K562 (cell line): ENCODE measurements around the gene LST1. TPM values are rescaled to one million over a fixed set of nuclear protein-coding genes. Genes with fewer than 3 reads are reported as not detected.
A peak's percentile ranks its signal among the peaks of the same experiment; 100 is the strongest.

ENCODE experiments used
- ARID2 ChIP-seq: fragments of 450-650 bp; IDR thresholded peaks from 2 replicates; pipeline ENCODE4 v1.6.1; 2017; ENCODE audit warnings: antibody characterized with exemption, mild to moderate bottlenecking
- BRD4 ChIP-seq: fragments of 200-600 bp; sonication (generic); IDR thresholded peaks from 2 replicates; pipeline ENCODE4 v1.6.1; 2017; ENCODE audit warnings: inconsistent platforms
- CREB5 ChIP-seq: fragments of 250-450 bp; sonication (Bioruptor Pico); IDR thresholded peaks from 2 replicates; pipeline ENCODE4 v1.5.0; 2020; ENCODE audit warnings: mild to moderate bottlenecking
- FOXM1 ChIP-seq, 2 experiments: fragments of 450-650 bp in 1 of 2; sonication (generic) in 1 of 2; formaldehyde crosslinking in 1 of 2; IDR thresholded peaks; 2 replicates each; pipeline versions ENCODE4 v1.6.1 to v1.9.0; 2017 to 2022; ENCODE audit warnings: low read depth in 2 of 2, mild to moderate bottlenecking in 2 of 2, missing genetic modification reagents in 1 of 2, moderate library complexity in 1 of 2
- GABPB1 ChIP-seq: sonication (generic); formaldehyde crosslinking; IDR thresholded peaks from 2 replicates; pipeline ENCODE4 v1.8.0; 2022; ENCODE audit warnings: mild to moderate bottlenecking, missing genetic modification reagents
- HDGF ChIP-seq: fragments of 450-650 bp; IDR thresholded peaks from 2 replicates; pipeline ENCODE4 v1.6.1; 2016
- HMG20B ChIP-seq: fragments of 250-450 bp; sonication (Bioruptor Pico); IDR thresholded peaks from 2 replicates; pipeline ENCODE4 v1.5.0; 2021; ENCODE audit warnings: mild to moderate bottlenecking
- KAT7 ChIP-seq: sonication (generic); formaldehyde crosslinking; IDR thresholded peaks from 2 replicates; pipeline ENCODE4 v1.8.0; 2022; ENCODE audit warnings: missing genetic modification reagents, mild to moderate bottlenecking, borderline replicate concordance
- NFIC ChIP-seq: fragments of 450-650 bp; IDR thresholded peaks from 2 replicates; pipeline ENCODE4 v1.6.1; 2017; ENCODE audit warnings: mild to moderate bottlenecking, inconsistent platforms
- NR2C2 ChIP-seq, 2 experiments: fragments of 200-800 bp in 1 of 2; sonication (Bioruptor generic) in 1 of 2; sonication (generic) in 1 of 2; formaldehyde crosslinking in 1 of 2; IDR thresholded peaks; 2 replicates each; pipeline versions ENCODE4 v1.6.1 to v1.8.0; 2016 to 2022; ENCODE audit warnings: mild to moderate bottlenecking in 1 of 2, missing compliant biosample characterization in 1 of 2, missing genetic modification characterization in 1 of 2, missing genetic modification reagents in 1 of 2
- SMARCA5 ChIP-seq: fragments of 450-650 bp; IDR thresholded peaks from 2 replicates; pipeline ENCODE4 v1.6.1; 2016
- TSC22D4 ChIP-seq: fragments of 450-650 bp; IDR thresholded peaks from 2 replicates; pipeline ENCODE4 v1.6.1; 2016; ENCODE audit warnings: missing genetic modification characterization, missing biosample characterization, control low read depth
- WHSC1 ChIP-seq: IDR thresholded peaks from one replicate; pipeline ENCODE4 v1.6.1; 2012; ENCODE audit warnings: low read length, control low read depth, inconsistent platforms
- ZBTB49 ChIP-seq: sonication (generic); formaldehyde crosslinking; IDR thresholded peaks from 2 replicates; pipeline ENCODE4 v1.8.0; 2022; ENCODE audit warnings: missing genetic modification reagents, mild to moderate bottlenecking, borderline replicate concordance
- ZNF124 ChIP-seq: sonication (generic); formaldehyde crosslinking; IDR thresholded peaks from 2 replicates; pipeline ENCODE4 v1.8.1; 2022; ENCODE audit warnings: missing genetic modification reagents
- ZNF239 ChIP-seq: fragments of 250-450 bp; sonication (Bioruptor Pico); IDR thresholded peaks from 2 replicates; pipeline ENCODE4 v1.4.0; 2020; ENCODE audit warnings: mild to moderate bottlenecking
- polyA plus RNA-seq, 8 experiments: library from polyadenylated mRNA; depleted of rRNA in 4 of 8; stranded (reverse) in 5 of 8; unstranded in 3 of 8; fragments of >200 nt; fragmentation: Nextera tagmentation in 2 of 8; fragmentation: Illumina TruSeq in 1 of 8; extraction: Ambion mirVana in 2 of 8; extraction: Trizol in 1 of 8; gene quantifications; 2 replicates each; pipeline versions ENCODE4 v1.2.1 to v1.2.3, GENCODE V29; 2011 to 2014; ENCODE audit warnings: inconsistent platforms in 1 of 8, missing spikeins in 1 of 8
- total RNA-seq, 7 experiments: library from RNA; depleted of rRNA in 6 of 7; stranded (reverse); fragments of >200 nt in 6 of 7; fragmentation: Illumina TruSeq in 2 of 7; extraction: Trizol in 2 of 7; gene quantifications; 2 replicates each; pipeline versions ENCODE4 v1.2.1 to v1.2.3, GENCODE V29; 2011 to 2021; ENCODE audit warnings: low replicate concordance in 1 of 7
- TF ChIP-seq, protein P1 (sequence below): fragments of 450-650 bp; conservative IDR thresholded peaks from 2 replicates; pipeline ENCODE4 v1.6.1; 2016; ENCODE audit warnings: missing genetic modification characterization, low read depth, mild to moderate bottlenecking, missing compliant biosample characterization, moderate library complexity
- TF ChIP-seq, protein P2 (sequence below): fragments of 250-450 bp; sonication (Bioruptor Pico); IDR thresholded peaks from 2 replicates; pipeline ENCODE4 v1.8.0; 2022; ENCODE audit warnings: inconsistent platforms, mild to moderate bottlenecking, moderate library complexity, borderline replicate concordance

The LST1 gene
- total and polyA plus RNA-seq, 9 of the 15 experiments (the other 6 are each of a cell fraction or from before 2014, with no cell fraction given) = 0.82 to 7.8 (median 1.7) TPM

GRCh38 chr6:31547727-31548543 lies 38.1 kb upstream of the LST1 start (continued):
- TF ChIP-seq ZBTB49 (no peak), SMARCA5 (no peak), KAT7 (CRISPR knock-in tag) (peak; percentile 69; the same call in 1 of the 2 replicates), BRD4 (0 out of 2 replicates have a peak, but pooled peaks have one; percentile 45), NFIC (no peak), ZNF124 (no peak), HDGF (0 out of 2 replicates have a peak, but pooled peaks have one; percentile 77), TSC22D4 (no peak), FOXM1 (IDR thresholded peaks at IDR 0.05; ENCODE audit: low read depth) (0 out of 2 replicates have a peak, but pooled peaks have one; percentile 3), FOXM1 (CRISPR knock-in tag; IDR thresholded peaks at IDR 0.05; ENCODE audit: low read depth) (peak; percentile 56; the same call in 1 of the 2 replicates), NR2C2 (CRISPR knock-in tag; IDR thresholded peaks at IDR 0.05) (peak; percentile 59; the same call in 1 of the 2 replicates), NR2C2 (tag; IDR thresholded peaks at IDR 0.05) (peak; percentile 83; the same call in 1 of the 2 replicates), HMG20B (no peak), CREB5 (CRISPR knock-in tag) (no peak), ARID2 (no peak; the same call in 1 of the 2 replicates), GABPB1 (CRISPR knock-in tag) (0 out of 2 replicates have a peak, but pooled peaks have one; percentile 20), ZNF239 (no peak), WHSC1 (no peak)
- TF ChIP-seq, protein P1, sequence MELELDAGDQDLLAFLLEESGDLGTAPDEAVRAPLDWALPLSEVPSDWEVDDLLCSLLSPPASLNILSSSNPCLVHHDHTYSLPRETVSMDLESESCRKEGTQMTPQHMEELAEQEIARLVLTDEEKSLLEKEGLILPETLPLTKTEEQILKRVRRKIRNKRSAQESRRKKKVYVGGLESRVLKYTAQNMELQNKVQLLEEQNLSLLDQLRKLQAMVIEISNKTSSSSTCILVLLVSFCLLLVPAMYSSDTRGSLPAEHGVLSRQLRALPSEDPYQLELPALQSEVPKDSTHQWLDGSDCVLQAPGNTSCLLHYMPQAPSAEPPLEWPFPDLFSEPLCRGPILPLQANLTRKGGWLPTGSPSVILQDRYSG (tag) = no peak
- TF ChIP-seq, protein P2, sequence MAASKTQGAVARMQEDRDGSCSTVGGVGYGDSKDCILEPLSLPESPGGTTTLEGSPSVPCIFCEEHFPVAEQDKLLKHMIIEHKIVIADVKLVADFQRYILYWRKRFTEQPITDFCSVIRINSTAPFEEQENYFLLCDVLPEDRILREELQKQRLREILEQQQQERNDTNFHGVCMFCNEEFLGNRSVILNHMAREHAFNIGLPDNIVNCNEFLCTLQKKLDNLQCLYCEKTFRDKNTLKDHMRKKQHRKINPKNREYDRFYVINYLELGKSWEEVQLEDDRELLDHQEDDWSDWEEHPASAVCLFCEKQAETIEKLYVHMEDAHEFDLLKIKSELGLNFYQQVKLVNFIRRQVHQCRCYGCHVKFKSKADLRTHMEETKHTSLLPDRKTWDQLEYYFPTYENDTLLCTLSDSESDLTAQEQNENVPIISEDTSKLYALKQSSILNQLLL (CRISPR knock-in tag) = no peak
